ENCODE data around the gene CDYL. TPM values are rescaled to one million over a fixed set of nuclear protein-coding genes. Genes with fewer than 3 reads are reported as not detected.
A peak's percentile ranks its signal among the peaks of the same experiment; 100 is the strongest.

Gene CDYL
- total RNA-seq, 1 experiment from 2014 or later, result 26.8 TPM

GRCh38 chr6:4964675-4965561 lies 188.7 kb downstream of the CDYL start:
- Histone ChIP-seq H3K9me3 (no peaks in the 10 kb centered on the region), H3K36me3 (no peaks in the 10 kb centered on the region), H3K4me3 (no peak overlapping the region), H3K27me3 (no peaks in the 10 kb centered on the region)
- DNase-seq, result no peak

- Histone ChIP-seq H3K36me3 (no peaks in the 10 kb centered on the region), H3K27me3 (no peaks in the 10 kb centered on the region), H3K9me3 (no peaks in the 10 kb centered on the region), H3K4me3 (no peak overlapping the region)
- no peak for DNase-seq
These were observed 189.6 kb downstream of the CDYL start for GRCh38 chr6:4965562-4966389.

- Histone ChIP-seq H3K36me3 (no peaks in the 10 kb centered on the region), H3K27me3 (no peaks in the 10 kb centered on the region), H3K9me3 (no peaks in the 10 kb centered on the region), H3K4me3 (no peak overlapping the region)
- no peak for DNase-seq
These were observed 191.3 kb downstream of the CDYL start for GRCh38 chr6:4967301-4968030.

GRCh38 chr6:4969609-4970285 lies 193.5 kb downstream of the CDYL start:
- Histone ChIP-seq H3K4me3 (no peak overlapping the region), H3K9me3 (no peaks in the 10 kb centered on the region), H3K27me3 (no peaks in the 10 kb centered on the region), H3K36me3 (no peaks in the 10 kb centered on the region)
- no peak for DNase-seq

DNA sequence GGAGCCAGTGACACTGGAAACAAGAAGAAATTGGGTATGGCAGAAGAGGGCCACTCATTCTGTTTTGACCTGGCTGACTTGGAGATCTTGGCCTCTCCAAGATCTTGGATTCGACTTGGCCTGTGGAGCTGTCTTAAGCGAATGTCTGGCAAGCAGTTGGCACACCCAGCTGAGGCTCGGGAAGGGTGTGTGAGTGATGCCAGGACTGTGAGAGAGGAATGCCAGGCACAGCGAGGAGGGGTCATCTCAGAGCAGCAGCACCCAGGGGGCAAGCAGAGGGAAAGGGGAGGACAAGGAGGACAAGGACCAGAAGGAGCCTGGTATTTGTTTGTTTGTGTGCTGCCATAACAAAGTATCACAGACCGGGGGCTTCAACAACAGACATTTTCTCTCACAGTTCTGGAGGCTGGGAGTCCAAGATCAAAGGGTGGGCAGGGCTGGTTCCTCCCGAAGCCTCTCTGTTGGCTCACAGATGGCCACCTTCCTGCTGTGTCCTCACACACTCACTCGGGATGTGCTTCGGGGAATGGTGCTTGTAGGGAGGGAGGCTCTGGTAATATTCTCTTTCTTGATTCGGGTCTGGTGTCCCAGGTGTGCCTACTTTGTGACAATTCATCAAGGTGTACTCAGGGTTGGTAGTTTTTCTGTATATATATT lies 194.7 kb downstream of the CDYL start:
- no peak overlapping the region for H3K4me3 ChIP-seq
- DNase-seq, result peak; percentile 56
- no peaks in the 10 kb centered on the region for H3K27me3 ChIP-seq
- no peaks in the 10 kb centered on the region for H3K9me3 ChIP-seq
- no peaks in the 10 kb centered on the region for H3K36me3 ChIP-seq

GRCh38 chr6:4971851-4972250 lies 195.6 kb downstream of the CDYL start:
- no peaks in the 10 kb centered on the region for H3K27me3 ChIP-seq
- H3K4me3 ChIP-seq, result no peak overlapping the region
- DNase-seq, result no peak
- no peaks in the 10 kb centered on the region for H3K9me3 ChIP-seq
- no peaks in the 10 kb centered on the region for H3K36me3 ChIP-seq

GRCh38 chr6:4972438-4972837 lies 196.2 kb downstream of the CDYL start:
- Histone ChIP-seq H3K27me3 (no peaks in the 10 kb centered on the region), H3K4me3 (no peak overlapping the region), H3K9me3 (no peaks in the 10 kb centered on the region; the same call in 1 of the 2 replicates), H3K36me3 (no peaks in the 10 kb centered on the region)
- DNase-seq, result no peak

DNA sequence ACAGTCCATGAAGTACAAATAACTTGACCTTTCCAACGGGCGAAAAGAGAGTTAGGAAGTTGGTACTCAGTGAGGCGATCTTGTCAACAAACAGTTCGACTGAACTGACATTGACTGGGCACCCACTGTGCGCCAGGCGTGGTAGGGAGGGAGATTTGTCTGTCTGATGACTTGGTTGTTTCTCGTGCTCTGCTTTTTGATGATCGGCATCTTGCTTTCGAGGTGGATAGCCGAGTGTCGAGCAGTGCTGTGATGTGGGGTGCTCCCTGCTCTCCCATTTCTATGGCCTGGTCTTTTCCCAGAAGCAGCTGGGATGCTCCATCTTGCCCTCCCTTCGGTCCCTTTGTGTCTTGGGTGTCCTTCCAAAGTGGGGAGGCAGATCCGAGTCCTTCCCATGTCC lies 197.2 kb downstream of the CDYL start:
- Histone ChIP-seq H3K4me3 (no peak overlapping the region), H3K27me3 (no peaks in the 10 kb centered on the region), H3K9me3 (no peaks in the 10 kb centered on the region; the same call in 1 of the 2 replicates), H3K36me3 (no peaks in the 10 kb centered on the region)
- DNase-seq, result no peak

DNA sequence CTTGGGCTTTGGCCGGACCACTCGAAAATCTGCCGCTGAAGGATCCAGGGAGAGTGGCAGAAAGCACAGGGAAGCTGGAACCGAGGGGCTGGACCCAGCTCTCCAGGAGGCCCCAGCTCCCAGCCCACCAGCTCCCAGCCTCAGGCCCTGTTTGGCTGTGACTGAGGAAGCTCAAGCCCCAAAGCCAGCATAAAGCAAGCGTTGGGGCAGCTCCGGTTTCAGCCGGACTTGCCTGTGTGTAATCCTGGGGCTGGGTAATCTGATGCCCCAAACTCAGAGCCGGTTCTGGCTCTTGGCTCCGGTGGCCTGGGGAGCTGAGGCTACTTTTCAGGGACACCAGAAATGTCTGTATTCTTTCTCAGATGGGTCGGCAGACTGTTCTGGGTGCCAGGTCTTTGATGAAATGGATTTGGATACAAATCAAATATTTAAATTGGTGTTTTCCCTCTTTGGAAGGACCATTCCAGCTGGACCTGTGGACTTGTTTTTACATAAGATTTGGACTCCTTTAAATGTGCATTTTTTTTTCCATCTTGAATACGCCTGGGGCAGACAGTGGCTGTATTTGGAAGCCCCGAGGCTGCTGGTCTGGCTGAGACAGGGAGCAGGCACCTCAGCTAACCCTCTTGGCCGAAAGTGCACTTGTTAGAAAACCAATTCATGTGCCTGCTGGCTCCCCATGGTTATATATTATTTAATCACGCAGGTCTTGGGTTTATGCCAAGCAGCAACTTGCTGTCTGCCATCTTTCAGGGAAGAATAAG lies 198.0 kb downstream of the CDYL start:
- peak; percentile 33 for DNase-seq
- Histone ChIP-seq H3K4me3 (no peak overlapping the region), H3K9me3 (no peaks in the 10 kb centered on the region; the same call in 1 of the 2 replicates), H3K27me3 (no peaks in the 10 kb centered on the region), H3K36me3 (no peaks in the 10 kb centered on the region)

- Histone ChIP-seq H3K36me3 (no peaks in the 10 kb centered on the region), H3K4me3 (no peak overlapping the region), H3K27me3 (no peaks in the 10 kb centered on the region), H3K9me3 (no peaks in the 10 kb centered on the region; the same call in 1 of the 2 replicates)
- no peak for DNase-seq
These were observed 198.8 kb downstream of the CDYL start for GRCh38 chr6:4974962-4975361.

- Histone ChIP-seq H3K27me3 (no peaks in the 10 kb centered on the region), H3K9me3 (no peaks in the 10 kb centered on the region; the same call in 1 of the 2 replicates), H3K36me3 (no peaks in the 10 kb centered on the region), H3K4me3 (no peak overlapping the region)
- no peak for DNase-seq
These were observed 199.3 kb downstream of the CDYL start for GRCh38 chr6:4975506-4975905.

- DNase-seq, result no peak
- Histone ChIP-seq H3K9me3 (no peaks in the 10 kb centered on the region; the same call in 1 of the 2 replicates), H3K36me3 (no peaks in the 10 kb centered on the region), H3K4me3 (no peak overlapping the region), H3K27me3 (no peaks in the 10 kb centered on the region)
These were observed 201.3 kb downstream of the CDYL start for GRCh38 chr6:4977468-4977867.

DNA sequence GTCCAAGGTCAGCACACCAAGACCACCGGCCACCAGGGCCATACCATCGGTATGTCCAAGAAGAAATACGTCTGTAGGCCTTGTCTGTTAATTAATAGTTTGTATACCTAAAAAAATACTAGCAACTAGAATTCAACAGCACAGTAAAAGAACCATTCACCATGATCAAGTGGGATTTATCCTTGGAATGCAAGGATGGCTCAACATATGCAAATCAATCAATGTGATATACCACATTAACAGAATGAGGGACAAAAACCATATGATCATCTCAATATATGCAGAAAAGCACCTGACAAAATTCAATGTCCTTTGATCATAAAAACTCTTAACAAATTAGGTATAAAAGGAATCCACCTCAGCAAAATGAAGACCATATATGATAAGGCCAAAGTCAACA lies 203.2 kb downstream of the CDYL start:
- no peak for DNase-seq
- no peaks in the 10 kb centered on the region for H3K27me3 ChIP-seq
- no peaks in the 10 kb centered on the region for H3K36me3 ChIP-seq
- no peak overlapping the region for H3K4me3 ChIP-seq
- no peaks in the 10 kb centered on the region; the same call in 1 of the 2 replicates for H3K9me3 ChIP-seq

GRCh38 chr6:4981761-4982160 lies 205.6 kb downstream of the CDYL start:
- Histone ChIP-seq H3K9me3 (no peaks in the 10 kb centered on the region; the same call in 1 of the 2 replicates), H3K4me3 (no peak overlapping the region), H3K27me3 (no peaks in the 10 kb centered on the region), H3K36me3 (no peaks in the 10 kb centered on the region)
- no peak for DNase-seq

DNA sequence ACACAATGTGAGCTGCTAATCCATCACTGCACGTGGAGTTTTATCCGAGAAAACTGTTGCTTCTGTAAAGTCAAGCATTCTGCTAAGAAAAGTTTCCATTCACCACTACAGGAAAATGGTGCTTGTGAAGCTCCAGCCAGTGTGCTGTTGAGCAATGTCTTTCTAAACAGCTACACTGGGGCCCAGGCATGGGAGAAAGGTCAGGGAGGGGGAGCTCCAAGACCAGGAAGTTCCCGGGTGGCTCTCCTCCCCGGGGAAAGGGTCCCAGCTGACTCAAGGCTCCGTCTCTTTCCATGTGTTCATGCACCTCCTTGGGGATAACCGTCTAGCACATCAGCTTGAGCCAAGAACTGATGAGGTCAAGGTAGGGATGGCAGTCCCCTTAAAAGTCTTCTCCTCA lies 207.1 kb downstream of the CDYL start:
- Histone ChIP-seq H3K4me3 (no peak overlapping the region), H3K36me3 (no peaks in the 10 kb centered on the region), H3K9me3 (no peaks in the 10 kb centered on the region), H3K27me3 (no peaks in the 10 kb centered on the region)
- DNase-seq, result no peak

Data from MG63 (cell line).